HG02759 (cell line): Measurements from ENCODE around the gene ZBTB42.

Source experiments
- ATAC-seq: cut with Tn5 transposase; IDR thresholded peaks from one replicate; pipeline ENCODE4 v1.9.1; 2021; ENCODE audit warnings: mild to moderate bottlenecking, moderate library complexity; ENCODE audit not compliant: unreplicated experiment

Gene ZBTB42

DNA sequence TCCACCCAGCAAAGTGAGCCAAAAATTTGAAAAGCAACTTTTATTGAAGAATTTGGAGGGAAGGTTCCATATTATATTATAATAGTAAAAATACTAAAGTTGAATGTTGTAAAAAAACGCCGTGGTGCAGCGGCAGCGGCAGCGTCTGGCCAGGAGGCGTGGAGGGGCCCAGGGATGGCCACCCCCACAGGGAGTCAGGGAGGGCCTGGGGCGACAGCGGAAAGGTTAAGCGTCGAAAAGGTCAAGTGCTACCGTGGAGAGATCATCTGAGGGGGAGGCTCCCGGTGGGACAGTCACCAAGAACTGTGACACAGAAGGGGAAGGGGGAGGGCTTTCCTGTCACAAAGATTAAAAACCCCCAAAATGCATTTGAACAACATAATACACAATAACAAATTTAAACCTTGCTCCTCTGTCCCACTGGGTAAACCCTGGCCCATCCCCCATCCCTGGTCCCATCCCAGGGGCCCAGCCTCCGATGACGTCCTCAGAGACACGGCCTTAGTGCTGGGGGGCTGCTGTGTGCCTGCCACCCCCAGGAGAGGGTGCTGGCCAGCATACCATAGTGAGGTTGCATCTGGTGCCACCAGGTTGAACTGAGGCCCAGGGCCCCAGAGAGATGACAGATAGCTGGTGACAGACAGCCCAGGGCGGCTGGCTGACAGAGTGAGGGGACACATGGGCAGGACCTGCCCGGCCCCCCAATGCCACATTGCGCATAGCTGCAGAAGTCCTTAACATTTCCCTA lies 31.4 kb upstream of the ZBTB42 start:
- ATAC-seq = no peak

DNA sequence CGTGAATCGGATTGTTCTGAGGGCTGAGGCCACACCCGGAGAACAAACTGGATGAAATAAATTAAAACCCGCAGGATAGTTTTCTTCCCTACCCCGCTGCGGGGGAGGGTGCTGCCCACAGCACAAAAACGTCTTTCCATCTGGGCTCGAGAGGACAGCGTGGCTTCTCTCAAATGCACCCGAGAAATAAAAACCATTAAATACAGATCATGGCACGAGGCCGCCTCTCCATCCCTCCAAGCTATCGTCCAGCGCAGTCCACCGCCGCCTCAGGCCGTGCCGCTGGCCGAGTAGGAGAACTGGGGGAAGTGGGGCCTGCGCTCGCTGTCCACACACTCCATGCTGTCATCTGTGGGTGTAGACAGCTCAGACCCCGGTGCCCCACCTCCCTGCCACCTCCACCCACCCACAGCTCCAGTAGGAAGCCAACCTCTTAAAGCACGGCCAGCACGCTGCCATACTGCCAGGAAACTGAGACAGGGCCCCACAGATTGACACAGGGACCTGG lies 30.8 kb upstream of the ZBTB42 start:
- ATAC-seq = no peak

DNA sequence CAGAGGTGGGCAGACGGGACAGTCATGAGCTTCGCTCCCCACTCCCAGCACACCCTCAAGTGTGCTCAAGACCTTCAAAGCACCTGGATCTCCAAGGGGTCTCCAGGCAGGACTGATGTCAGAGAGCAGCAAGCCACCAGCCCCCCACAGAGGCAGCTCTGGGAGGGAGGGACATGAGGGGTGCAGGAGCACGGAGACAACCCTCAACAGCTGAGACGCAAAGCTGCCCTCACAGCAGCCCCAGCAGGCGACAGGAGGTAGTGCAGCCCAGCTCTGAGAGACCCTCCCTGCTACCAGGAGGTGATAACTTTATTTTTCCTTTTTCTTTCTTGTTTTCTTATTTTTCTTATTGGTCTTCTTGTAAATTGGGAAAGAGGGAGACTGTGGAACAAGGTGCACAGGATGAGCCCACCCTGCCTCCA lies 30.0 kb upstream of the ZBTB42 start:
- ATAC-seq = no peak

DNA sequence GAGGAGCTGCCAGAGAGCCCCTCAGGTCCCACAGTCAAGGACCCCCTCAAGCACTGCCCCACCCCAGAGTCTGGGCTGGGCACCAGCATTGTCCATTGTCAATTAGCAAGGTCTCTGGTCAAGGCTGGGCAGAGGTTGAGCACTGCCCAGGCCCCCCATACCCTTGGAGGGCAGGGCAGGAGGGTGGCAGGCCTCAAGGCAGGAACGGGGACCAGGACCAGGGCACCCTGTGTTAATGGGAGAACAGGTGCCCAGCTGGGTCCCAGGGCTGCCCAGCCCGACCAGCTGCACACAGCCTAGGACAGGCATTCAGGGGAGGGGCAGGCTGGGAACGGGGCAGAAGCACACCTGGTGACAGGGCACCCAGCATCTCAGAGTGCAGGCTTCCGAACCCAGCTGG lies 29.5 kb upstream of the ZBTB42 start:
- ATAC-seq = no peak

DNA sequence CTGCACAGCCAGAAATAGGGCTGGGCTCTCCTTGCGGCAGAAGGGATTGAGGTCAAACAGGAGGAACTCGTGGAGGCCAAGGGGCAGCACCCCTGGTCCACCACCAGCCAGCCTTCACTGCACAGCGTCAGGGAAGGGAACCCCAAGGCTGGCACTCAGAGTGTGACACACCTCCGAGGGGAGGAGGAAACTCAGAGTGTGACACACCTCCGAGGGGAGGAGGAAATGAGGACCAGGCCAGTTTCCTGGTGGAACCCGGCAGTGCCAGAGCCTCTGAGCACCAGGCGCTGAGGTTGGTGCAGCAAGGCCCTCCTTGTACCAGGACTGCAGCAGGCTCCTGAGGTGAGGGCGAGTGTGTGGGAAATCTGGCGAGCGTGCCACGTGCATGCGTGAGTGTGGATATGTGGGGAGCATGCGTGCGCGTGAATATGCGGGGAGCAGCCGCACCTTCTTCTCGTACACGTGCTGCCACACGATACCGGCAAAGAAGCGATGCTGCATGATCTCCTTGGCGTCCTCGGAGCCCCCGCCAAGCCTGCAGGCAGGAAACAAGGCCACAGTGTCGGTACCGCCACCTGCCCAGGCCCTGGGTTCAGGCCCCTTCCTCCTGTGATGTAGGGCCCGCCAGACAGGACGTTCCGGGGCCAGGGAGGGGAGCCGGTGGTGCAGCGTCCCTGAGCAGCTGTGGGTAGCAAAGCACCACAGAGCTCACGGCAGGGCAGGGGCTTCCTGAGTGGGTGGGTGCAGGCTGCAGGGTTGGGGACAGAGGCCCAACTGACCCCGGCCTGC lies 28.8 kb upstream of the ZBTB42 start:
- ATAC-seq = no peak

DNA sequence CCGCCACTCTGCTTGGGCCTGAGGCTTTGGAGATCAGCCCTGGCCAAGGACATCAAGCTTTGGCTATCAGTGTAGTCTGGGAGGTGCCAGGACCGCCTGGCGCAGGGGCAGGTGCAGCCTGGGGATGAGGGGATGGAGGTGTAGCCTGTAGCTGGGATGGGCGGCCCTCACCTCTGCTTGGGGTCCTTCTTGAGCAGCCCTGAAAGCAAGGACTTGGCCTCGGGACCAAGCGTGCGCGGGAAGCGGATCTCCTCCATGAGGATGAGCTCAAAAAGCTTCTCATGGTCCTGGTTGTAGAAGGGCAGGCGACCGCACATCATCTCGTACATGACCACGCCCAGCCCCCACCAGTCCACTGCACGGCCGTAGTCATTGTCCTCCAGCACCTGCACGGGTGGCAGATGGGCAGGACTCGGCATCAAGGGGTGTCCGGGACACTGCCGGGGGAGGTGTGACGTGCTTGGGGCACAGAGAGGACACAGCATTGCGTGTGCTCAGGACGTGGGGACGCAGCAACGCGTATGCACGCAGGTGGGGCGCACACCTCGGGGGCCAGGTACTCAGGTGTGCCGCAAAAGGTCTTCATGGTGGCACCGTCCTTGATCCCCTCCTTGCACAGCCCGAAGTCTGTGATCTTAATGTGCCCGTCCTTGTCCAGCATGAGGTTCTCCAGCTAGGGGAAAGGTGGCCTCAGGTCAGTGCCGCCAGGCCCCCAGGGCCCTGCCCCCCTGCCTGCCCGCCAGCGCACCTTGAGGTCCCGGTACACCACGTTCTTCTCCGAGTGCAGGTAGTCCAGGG lies 28.0 kb upstream of the ZBTB42 start:
- ATAC-seq = no peak

DNA sequence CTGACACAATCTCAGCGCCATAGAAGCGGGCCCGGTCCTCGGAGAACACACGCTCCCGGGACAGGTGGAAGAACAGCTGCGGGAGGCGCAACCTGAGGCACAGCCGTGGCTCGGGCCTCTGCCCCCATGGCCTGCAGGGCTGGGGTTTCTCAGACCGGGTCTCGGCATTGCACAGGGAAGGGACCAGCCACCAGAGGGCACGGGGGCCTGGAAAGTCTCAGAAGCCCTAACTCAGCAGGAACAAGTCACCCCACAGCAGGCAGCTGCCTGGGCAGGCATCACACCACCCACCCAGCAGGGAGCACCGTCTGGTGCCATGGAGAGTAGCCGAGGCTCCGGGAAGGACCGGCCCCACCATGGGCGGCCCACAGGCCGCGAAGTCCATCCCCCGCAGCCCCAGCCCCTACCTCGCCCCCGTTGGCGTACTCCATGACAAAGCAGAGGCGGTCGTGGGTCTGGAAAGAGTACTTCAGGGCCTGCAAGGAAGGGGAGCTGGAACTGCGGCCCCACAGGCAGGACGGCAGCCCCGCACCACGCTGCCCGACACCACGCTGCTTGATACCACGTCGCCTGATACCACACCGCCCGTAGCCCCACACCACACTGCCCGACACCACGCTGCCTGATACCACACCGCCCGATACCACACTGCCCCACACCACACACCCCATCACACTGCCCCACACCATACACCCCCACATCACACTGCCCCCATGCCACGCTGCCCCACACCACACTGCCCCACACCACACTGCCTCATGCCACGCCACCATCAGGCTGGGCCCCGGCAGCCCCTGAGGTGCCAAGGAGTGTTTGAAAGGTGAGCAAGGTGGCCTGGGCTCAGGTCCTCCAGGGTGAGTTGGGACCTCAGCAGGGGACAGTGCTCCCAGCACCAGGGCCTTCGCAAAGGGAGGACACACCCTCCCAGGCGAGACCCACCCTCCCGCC lies 27.1 kb upstream of the ZBTB42 start:
- no peak for ATAC-seq

DNA sequence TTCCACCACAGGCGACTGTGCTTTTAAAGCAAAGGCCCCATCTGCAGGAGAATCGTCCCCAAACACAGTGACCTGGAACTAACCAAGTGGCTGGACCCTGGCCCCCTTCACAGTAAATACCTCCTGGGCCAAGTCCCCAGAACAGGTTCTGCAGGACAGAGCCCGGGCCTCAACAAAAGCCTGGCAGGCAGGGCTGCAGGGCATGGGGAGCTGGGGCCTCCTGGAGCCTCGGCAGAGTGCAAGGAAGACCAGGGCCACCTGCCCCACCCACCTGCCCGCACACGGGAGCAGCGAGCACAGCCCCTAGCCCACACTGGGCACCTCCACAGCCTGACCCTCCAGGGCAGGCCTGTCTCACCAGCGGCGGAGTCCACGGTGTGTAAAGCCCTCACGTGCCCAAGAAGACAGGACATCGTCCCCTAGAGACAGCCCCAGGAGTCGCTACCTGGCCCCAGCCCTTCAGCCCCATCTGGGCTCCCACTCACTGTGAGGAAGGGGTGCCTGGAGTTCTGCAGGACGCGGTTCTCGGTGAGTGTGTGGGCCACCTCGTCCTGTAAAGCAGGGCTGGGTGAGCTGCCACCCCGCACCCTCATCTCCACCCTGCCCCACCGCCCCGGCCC lies 26.3 kb upstream of the ZBTB42 start:
- no peak for ATAC-seq

DNA sequence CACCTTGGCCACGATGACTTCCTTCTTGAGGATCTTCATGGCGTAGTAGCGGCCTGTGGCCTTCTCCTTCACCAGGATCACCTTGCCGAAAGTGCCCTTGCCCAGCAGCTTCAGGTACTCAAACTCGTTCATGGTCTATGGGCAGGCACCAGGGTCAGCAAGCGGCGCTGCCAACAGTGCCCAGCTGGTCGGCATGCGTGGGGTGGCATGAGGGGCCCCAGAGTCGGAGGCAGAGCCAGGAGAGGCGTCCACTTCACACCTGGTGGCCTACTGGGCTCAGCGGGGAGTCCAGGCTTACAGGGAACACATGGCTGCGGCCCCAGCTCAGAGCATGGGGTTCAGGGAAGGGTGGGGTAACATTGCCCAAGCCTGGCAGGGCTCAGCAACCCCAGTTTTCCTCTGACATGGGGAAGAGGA lies 25.8 kb upstream of the ZBTB42 start:
- no peak for ATAC-seq

DNA sequence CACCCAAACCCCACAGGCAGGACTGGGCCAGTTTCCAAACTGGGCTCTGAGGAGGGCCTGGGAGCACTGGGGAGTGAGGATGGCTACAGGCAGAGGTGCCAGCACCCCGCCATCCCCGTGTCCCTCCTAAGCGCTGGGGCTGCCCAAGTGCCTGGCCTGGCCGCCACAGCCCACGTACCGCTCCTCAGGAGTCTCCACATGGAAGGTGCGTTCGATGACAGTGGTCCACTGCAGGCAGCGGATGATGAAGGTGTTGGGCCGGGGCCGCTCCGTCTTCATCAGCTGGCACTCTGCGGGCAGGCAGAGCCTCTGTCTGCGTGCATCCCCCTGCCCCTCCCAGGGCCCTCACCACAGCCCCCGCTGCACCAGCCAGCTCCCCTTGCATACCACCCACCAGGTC lies 24.4 kb upstream of the ZBTB42 start:
- ATAC-seq = no peak

DNA sequence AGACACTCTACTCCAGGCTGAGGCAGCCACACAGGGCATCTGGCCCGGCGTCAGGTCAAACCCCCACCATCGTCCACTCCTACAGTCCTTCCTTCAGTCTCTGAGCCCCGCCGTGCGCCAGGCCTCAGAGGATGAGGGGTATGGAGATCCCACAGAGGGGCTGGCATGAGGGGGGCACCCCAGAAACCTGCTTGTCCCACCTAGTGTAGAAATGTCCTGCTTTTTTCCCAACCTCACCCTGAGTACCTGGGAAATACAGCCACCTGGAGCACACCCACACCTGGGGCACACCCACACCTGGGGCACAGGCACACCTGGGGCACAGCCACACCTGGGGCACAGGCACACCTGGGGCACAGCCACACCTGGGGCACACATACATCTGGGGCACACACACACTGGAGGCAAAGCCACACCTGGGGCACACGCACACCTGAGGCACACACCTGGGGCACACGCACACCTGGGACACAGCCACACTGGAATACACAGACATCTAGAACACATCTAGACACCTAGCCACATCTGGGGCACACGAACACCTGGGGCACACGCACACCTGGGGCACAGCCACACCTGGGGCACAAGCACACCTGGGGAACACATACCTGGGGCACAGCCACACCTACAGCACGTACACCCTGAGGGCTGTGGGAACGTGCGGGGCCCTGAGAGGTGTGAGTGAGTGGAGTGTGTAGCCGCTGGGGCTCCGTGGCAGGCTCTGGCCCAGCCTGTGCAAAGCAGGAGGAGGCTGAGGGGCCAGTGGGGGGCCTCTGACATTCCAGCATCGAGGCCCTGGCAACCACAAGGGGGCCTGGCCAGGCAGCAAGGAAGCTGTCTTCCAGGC lies 23.7 kb upstream of the ZBTB42 start:
- ATAC-seq = no peak

DNA sequence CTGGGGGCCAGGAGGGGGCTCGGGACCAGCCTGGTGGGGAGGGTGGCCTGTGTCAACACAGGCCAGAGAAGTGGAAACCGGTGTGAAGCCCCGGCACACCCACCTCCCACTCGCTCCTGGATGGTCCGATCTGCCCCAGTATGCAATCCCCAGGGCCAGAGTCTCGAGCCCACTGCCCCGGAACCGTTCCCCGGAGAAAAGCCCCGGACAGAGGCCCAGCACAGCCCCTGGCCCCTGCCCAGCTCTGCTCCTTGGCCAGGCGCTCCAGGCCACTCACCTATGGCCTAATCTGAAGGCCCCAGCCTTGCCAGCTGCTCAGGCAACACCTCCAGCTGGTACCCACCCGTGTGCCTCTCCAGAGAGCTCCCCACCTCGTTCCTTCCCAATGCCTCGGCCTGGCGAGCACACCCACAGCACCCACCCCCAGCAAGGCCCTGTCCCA lies 23.1 kb upstream of the ZBTB42 start:
- ATAC-seq = no peak

DNA sequence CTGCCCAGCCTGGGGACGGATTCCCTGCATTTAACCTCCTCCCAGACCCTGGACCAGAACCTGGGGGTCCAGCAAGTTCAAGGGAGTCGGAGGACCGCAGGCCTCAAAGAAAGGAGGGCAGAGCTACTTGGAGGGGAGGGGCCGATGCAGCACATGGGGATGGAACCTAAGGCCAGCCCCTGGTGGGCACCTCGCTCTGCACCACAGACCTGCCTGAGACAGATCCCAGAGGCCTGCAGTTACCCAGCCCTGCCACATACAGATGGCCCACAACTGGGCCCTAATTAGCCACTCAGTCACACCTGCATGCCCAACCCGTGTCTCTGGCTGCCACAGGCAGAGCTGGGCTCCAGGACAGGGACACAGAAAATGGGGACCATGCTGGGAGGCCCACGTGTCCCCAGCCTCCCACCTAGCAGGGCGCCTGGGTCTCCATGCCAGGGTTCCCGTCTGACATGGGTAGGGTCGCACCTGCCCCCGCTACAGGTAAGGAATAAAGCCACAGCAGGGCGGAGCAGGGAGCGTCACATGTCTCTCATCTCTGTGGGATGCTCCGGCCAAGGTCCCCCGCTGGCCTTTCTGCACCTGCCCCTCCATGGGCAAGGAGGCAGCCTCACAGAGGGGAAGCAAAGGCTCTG lies 22.1 kb upstream of the ZBTB42 start:
- ATAC-seq = no peak

DNA sequence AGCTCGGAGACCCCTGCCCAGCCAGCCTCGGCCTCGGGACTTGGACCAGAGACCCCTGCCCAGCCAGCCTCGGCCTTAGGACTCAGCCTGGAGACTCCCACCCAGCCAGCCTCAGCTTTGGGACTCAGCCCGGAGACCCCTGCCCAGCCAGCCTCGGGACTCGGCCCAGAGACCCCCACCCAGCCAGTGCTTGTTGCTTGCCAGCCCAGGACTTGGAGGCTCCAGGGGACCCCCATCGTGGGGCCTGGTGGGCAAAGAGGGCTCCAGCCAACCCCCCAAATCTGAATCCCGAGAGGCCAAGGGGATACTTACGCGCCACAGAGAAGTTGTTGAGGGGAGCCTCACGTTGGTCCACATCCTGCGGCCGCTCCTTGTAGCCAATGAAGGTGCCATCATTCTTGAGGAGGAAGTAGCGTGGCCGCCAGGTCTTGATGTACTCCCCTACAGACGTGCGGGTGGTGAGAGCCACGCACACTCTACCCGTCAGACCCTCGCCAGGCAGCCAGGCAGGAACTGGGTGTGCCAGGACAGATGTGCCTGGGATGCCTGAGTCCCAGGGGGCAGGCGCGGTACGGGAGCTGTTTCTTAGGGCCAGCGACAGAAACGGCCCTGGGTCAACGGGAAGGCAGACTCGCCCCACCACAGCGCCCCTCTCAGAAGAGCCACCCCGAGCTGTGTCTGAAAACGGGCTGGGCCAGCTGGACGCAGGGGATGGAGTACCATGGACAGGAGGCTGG lies 21.0 kb upstream of the ZBTB42 start:
- ATAC-seq = no peak

DNA sequence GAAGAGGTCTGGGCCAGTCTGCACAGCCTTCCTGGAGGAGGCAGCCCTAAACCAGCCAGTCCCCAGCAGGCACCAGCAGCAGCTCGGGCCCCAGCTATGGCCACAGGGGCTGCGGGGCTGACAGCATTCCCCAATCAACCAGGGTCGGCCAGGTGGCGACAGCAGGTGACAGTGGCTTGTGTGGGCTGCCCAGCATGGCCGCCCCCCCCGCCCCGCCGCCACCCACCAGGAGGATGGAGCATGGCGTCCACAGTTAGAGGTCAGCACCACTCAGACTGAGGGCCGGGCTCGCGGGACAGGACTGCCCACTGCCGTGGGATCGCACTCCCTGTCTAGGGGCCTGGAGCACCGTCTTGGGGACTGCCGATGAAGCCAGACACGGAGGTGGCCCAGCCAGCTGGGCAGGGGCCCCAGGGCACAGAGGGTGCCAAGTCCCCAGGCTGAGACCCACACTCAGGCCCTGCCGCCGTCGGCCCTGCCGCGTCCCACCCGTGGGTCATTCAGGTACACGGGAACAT lies 20.3 kb upstream of the ZBTB42 start:
- ATAC-seq = no peak

DNA sequence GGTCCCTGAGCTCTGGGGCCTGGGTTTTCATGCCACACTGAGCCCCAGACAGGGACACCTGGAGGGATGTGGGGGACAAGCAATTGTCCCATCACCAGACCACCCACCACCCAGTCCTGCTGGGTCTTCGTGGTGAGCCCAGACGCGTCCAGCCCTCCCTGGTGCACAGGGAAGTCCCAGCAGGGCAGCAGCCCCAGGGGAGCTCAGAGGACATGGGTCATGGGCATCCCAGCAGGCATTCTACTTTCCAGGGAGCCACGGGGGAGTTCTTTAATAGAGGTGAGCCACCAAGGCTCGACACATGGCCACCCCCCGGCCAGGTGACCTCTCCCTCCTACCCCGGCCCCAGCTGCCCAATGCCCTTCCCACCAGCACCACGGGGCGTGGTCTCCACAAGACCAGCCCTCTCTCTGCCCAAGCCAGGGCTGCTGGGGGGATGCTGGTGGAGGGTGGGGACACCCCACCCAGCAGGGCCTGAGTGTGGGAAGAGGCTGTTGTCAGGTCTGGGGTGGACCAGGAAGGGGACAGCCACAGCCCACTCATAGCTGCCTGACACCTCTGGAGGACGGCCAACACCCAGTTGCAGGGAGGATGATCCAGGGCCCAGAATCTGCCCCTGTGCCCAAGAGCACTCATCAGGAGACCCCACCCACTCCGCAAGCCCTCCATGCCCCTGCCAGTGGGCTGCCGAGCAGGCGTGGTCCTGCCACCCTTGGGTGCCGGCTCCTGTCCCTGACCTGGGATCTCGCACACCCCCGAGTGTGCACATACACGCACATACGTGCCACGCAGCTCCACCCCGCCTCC lies 19.4 kb upstream of the ZBTB42 start:
- no peak for ATAC-seq
